Measurements from ENCODE around the gene TNNT3.

DNA sequence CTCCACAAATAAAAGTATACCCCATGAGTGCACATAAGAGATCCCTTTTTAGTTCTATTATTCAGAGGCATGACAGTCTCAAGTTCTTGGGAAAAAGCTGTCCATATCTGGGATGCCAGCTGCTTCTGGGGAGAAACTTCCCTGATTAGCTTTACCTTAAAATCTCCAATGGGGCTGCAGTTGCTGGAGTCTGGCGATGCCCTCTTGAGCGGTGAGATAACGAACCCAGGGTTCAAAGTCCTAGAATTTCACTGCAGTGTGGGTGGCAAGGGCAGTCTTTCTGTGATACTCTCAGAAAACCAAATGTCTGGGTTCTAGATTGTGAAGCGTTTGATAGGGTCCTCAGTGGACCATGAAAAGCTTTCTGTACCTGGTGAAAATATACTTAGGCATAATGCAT is 20.4 kb upstream of the TNNT3 start:
- TF ChIP-seq ZNF274 (IDR thresholded peaks at IDR 0.05; ENCODE audit: low read depth, low read length), result no peak
- no peak for TF ChIP-seq SUZ12 (IDR thresholded peaks at IDR 0.05; ENCODE audit: extremely low read depth, insufficient read depth, insufficient read length)
